WTC11 (cell line): ENCODE measurements around the gene ZNF487. TPM values are rescaled to one million over a fixed set of nuclear protein-coding genes. Genes with fewer than 3 reads are reported as not detected.

ENCODE experiments used
- ATAC-seq: fragments of 200-7000 bp; cut with Tn5 transposase; 2 replicates; pipeline ENCODE4 v1.10.0; 2021; ENCODE audit warnings: mild to moderate bottlenecking, moderate library complexity
- CTCF ChIA-PET: fragments of 300-600 bp; sonication (Branson Sonifier 250); formaldehyde crosslinking; loops from one replicate; lab custom pipeline; 2021; ENCODE audit warnings: antibody characterized with exemption; lab: Charles Lee
- POLR2A ChIA-PET: fragments of 350-600 bp; sonication (Branson Sonifier 250); formaldehyde crosslinking; loops from one replicate; lab custom pipeline; 2021; ENCODE audit warnings: antibody characterized with exemption; lab: Charles Lee
- DNase-seq: peaks from one replicate; pipeline ENCODE4 v3.0.0; 2021; ENCODE audit warnings: low spot score
- H3K27ac Mint-ChIP-seq: 2 replicates; pipeline ENCODE4 v1.8.0; 2021; ENCODE audit warnings: mixed read lengths
- H3K27me3 Mint-ChIP-seq: 2 replicates; pipeline ENCODE4 v1.8.0; 2021; ENCODE audit warnings: low read depth, mild to moderate bottlenecking, moderate library complexity, mixed read lengths
- H3K36me3 Mint-ChIP-seq: 2 replicates; pipeline ENCODE4 v1.8.0; 2021; ENCODE audit warnings: mixed read lengths
- H3K4me1 Mint-ChIP-seq: 2 replicates; pipeline ENCODE4 v1.8.0; 2022; ENCODE audit warnings: mixed read lengths
- H3K4me3 Mint-ChIP-seq: 2 replicates; pipeline ENCODE4 v1.8.0; 2021; ENCODE audit warnings: mild to moderate bottlenecking, moderate library complexity, mixed read lengths
- H3K9me3 Mint-ChIP-seq: 2 replicates; pipeline ENCODE4 v1.8.0; 2021; ENCODE audit warnings: mixed read lengths
- ARID4B ChIP-seq: sonication (generic); formaldehyde crosslinking; IDR thresholded peaks from 2 replicates; pipeline ENCODE4 v1.8.0; 2023; ENCODE audit warnings: missing genetic modification reagents, mild to moderate bottlenecking, borderline replicate concordance
- CDX4 ChIP-seq: fragments of 250-450 bp; sonication (Bioruptor Pico); IDR thresholded peaks from 2 replicates; pipeline ENCODE4 v1.9.0; 2021; ENCODE audit warnings: moderate library complexity, mild to moderate bottlenecking, inconsistent platforms, borderline replicate concordance
- E2F5 ChIP-seq: sonication (generic); formaldehyde crosslinking; IDR thresholded peaks from 2 replicates; pipeline ENCODE4 v1.8.1; 2022; ENCODE audit warnings: mild to moderate bottlenecking, moderate library complexity, missing genetic modification reagents
- ELF4 ChIP-seq: sonication (generic); formaldehyde crosslinking; IDR thresholded peaks from 2 replicates; pipeline ENCODE4 v1.8.1; 2022; ENCODE audit warnings: low read depth, mild to moderate bottlenecking, moderate library complexity, missing genetic modification reagents
- GRHL2 ChIP-seq: fragments of 250-450 bp; sonication (Bioruptor Pico); IDR thresholded peaks from 2 replicates; pipeline ENCODE4 v1.8.0; 2022; ENCODE audit warnings: mild to moderate bottlenecking, moderate library complexity; ENCODE audit not compliant: insufficient replicate concordance, severe bottlenecking
- GTF2I ChIP-seq: fragments of 250-450 bp; sonication (Bioruptor Pico); conservative IDR thresholded peaks from 2 replicates; pipeline ENCODE4 v1.4.0; 2021; ENCODE audit warnings: mild to moderate bottlenecking
- HMGA2 ChIP-seq: fragments of 250-450 bp; sonication (Bioruptor Pico); IDR thresholded peaks from 2 replicates; pipeline ENCODE4 v1.4.0; 2021; ENCODE audit warnings: mild to moderate bottlenecking, moderate library complexity
- IRF1 ChIP-seq: sonication (generic); formaldehyde crosslinking; IDR thresholded peaks from 2 replicates; pipeline ENCODE4 v1.8.0; 2023; ENCODE audit warnings: missing genetic modification reagents
- MXD4 ChIP-seq: fragments of 250-450 bp; sonication (Bioruptor Pico); IDR thresholded peaks from 2 replicates; pipeline ENCODE4 v1.8.0; 2021; ENCODE audit warnings: mild to moderate bottlenecking, moderate library complexity, borderline replicate concordance
- MYBL2 ChIP-seq: sonication (generic); formaldehyde crosslinking; IDR thresholded peaks from 2 replicates; pipeline ENCODE4 v1.8.1; 2023; ENCODE audit warnings: mild to moderate bottlenecking, moderate library complexity, missing genetic modification reagents
- NFE2L1 ChIP-seq: sonication (generic); formaldehyde crosslinking; IDR thresholded peaks from 2 replicates; pipeline ENCODE4 v1.8.1; 2023; ENCODE audit warnings: missing genetic modification reagents
- NR3C1 ChIP-seq: sonication (generic); formaldehyde crosslinking; conservative IDR thresholded peaks from 2 replicates; pipeline ENCODE4 v1.8.1; 2023; ENCODE audit warnings: low read depth, mild to moderate bottlenecking, missing genetic modification reagents
- PRRX2 ChIP-seq: fragments of 250-450 bp; sonication (Bioruptor Pico); IDR thresholded peaks from 2 replicates; pipeline ENCODE4 v1.8.0; 2021; ENCODE audit warnings: mild to moderate bottlenecking
- RELA ChIP-seq: sonication (generic); formaldehyde crosslinking; IDR thresholded peaks from 2 replicates; pipeline ENCODE4 v1.8.1; 2022; ENCODE audit warnings: missing genetic modification reagents, mild to moderate bottlenecking, borderline replicate concordance
- RORB ChIP-seq: fragments of 250-450 bp; sonication (Bioruptor Pico); IDR thresholded peaks from 2 replicates; pipeline ENCODE4 v1.9.0; 2021; ENCODE audit warnings: mild to moderate bottlenecking
- SMAD3 ChIP-seq: sonication (generic); formaldehyde crosslinking; IDR thresholded peaks from 2 replicates; pipeline ENCODE4 v1.8.0; 2022; ENCODE audit warnings: missing genetic modification reagents, mild to moderate bottlenecking, borderline replicate concordance
- ZBTB43 ChIP-seq: sonication (generic); formaldehyde crosslinking; IDR thresholded peaks from 2 replicates; pipeline ENCODE4 v1.8.1; 2023; ENCODE audit warnings: mild to moderate bottlenecking, missing genetic modification reagents
- ZNF232 ChIP-seq: sonication (generic); formaldehyde crosslinking; IDR thresholded peaks from 2 replicates; pipeline ENCODE4 v1.8.0; 2022; ENCODE audit warnings: mild to moderate bottlenecking, missing genetic modification reagents
- ZNF263 ChIP-seq: sonication (generic); formaldehyde crosslinking; IDR thresholded peaks from 2 replicates; pipeline ENCODE4 v1.8.1; 2022; ENCODE audit warnings: low read depth, mild to moderate bottlenecking, moderate library complexity, missing genetic modification reagents
- ZNF425 ChIP-seq: fragments of 250-450 bp; sonication (Bioruptor Pico); conservative IDR thresholded peaks from 2 replicates; pipeline ENCODE4 v1.9.0; 2021; ENCODE audit warnings: mild to moderate bottlenecking
- ZSCAN18 ChIP-seq: fragments of 250-450 bp; sonication (Bioruptor Pico); IDR thresholded peaks from 2 replicates; pipeline ENCODE4 v2.1.2; 2022; ENCODE audit warnings: mild to moderate bottlenecking, moderate library complexity
- total RNA-seq: library from RNA; stranded (reverse); gene quantifications from 3 replicates; pipeline ENCODE4 v1.2.3, GENCODE V29; 2021
- TF ChIP-seq, protein P1 (sequence below): fragments of 250-450 bp; sonication (Bioruptor Pico); IDR thresholded peaks from 2 replicates; pipeline ENCODE4 v1.9.0; 2021; ENCODE audit warnings: mild to moderate bottlenecking
- TF ChIP-seq, protein P2 (sequence below): fragments of 250-450 bp; sonication (Bioruptor Pico); IDR thresholded peaks from 2 replicates; pipeline ENCODE4 v1.8.0; 2021; ENCODE audit warnings: mild to moderate bottlenecking

ZNF487 gene
- total RNA-seq, 1 experiment from 2014 or later, result 2.3 TPM

- TF ChIP-seq ARID4B (CRISPR knock-in tag) (no peak), RELA (CRISPR knock-in tag) (no peak), GTF2I (CRISPR knock-in tag) (no peak), ZNF425 (no peak), RORB (CRISPR knock-in tag) (no peak), E2F5 (no peak), ZNF232 (CRISPR knock-in tag) (no peak), ZBTB43 (no peak), ZNF263 (CRISPR knock-in tag) (no peak), ZSCAN18 (CRISPR knock-in tag) (no peak), NR3C1 (CRISPR knock-in tag) (no peak), GRHL2 (CRISPR knock-in tag) (no peak)
- TF ChIP-seq, protein P1, sequence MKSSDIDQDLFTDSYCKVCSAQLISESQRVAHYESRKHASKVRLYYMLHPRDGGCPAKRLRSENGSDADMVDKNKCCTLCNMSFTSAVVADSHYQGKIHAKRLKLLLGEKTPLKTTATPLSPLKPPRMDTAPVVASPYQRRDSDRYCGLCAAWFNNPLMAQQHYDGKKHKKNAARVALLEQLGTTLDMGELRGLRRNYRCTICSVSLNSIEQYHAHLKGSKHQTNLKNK (CRISPR knock-in tag), result no peak
These were observed 45.6 kb downstream of the ZNF487 start (continued) for GRCh38 chr10:43482319-43483078.

- CTCF ChIA-PET, result no interaction called here
- H3K27ac Mint-ChIP-seq, result no peak overlapping the region
These were observed 54.9 kb downstream of the ZNF487 start for GRCh38 chr10:43491855-43492254.

More at GRCh38 chr10:43491855-43492254, 54.9 kb downstream of the ZNF487 start:
- Mint-ChIP-seq H3K4me1 (no peaks in the 10 kb centered on the region), H3K4me3 (no peak overlapping the region), H3K9me3 (peaks cover under 1% of the 10 kb centered on the region; the same call in 1 of the 2 replicates), H3K36me3 (no peaks in the 10 kb centered on the region), H3K27me3 (no peaks in the 10 kb centered on the region)
- DNase-seq (no peak), ATAC-seq (no peak)
- TF ChIP-seq ELF4 (CRISPR knock-in tag) (no peak), IRF1 (CRISPR knock-in tag) (no peak), SMAD3 (CRISPR knock-in tag) (no peak), CDX4 (CRISPR knock-in tag) (no peak), NFE2L1 (CRISPR knock-in tag) (no peak), PRRX2 (CRISPR knock-in tag) (no peak), MXD4 (no peak), MYBL2 (CRISPR knock-in tag) (no peak), HMGA2 (CRISPR knock-in tag) (no peak)
- TF ChIP-seq, protein P2, sequence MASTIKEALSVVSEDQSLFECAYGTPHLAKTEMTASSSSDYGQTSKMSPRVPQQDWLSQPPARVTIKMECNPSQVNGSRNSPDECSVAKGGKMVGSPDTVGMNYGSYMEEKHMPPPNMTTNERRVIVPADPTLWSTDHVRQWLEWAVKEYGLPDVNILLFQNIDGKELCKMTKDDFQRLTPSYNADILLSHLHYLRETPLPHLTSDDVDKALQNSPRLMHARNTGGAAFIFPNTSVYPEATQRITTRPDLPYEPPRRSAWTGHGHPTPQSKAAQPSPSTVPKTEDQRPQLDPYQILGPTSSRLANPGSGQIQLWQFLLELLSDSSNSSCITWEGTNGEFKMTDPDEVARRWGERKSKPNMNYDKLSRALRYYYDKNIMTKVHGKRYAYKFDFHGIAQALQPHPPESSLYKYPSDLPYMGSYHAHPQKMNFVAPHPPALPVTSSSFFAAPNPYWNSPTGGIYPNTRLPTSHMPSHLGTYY (CRISPR knock-in tag), result no peak
- POLR2A ChIA-PET, result no interaction called here
